ENCODE results near the gene KYNU. TPM values are rescaled to one million over a fixed set of nuclear protein-coding genes. Genes with fewer than 3 reads are reported as not detected.
"Not testable (repeated sequence)": the region's sequence is repeated elsewhere in the genome, so short reads cannot be mapped to it uniquely, and the experiment has no call there.

KYNU gene
- total and polyA plus RNA-seq, 4 experiments from 2014 or later: 0.73 to 1.3 (median 0.85) TPM; not detected in 1

DNA sequence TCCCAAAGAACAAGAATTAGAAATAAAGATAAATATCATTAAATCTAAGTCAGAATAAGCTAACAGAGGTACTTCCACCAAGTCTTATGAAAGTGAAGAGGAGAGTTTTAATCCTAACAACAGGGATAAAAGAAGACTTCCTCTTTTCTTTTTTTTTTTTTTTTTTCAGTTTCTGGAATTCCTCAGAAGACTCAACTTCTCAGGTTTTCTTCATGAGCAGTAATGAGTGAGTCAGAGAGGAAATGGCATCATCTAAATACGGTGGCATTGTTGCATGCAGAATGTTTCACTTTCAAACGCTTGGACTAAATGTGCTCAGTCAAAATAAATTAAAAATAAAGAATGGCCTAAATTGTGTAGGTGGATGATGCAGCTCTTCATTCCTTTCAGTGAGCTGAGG lies 206.2 kb downstream of the KYNU start:
- H3K9me3 Mint-ChIP-seq: no peaks in the 10 kb centered on the region
- H3K36me3 Mint-ChIP-seq: no peaks in the 10 kb centered on the region
- Histone ChIP-seq H3K36me3 (ENCODE audit: insufficient read depth, low read length) (no peaks in the 10 kb centered on the region), H3K4me3 (ENCODE audit: low read length in 2 of 2) (no peak overlapping the region), H3K4me1 (ENCODE audit: insufficient read depth, low read length) (peaks cover 22% of the 10 kb centered on the region), H3K27ac (ENCODE audit: low read depth, low read length) (no peak overlapping the region), H3K9me3 (ENCODE audit: control insufficient read depth in 1 of 2, low read length in 2 of 2) (no peaks in the 10 kb centered on the region), H3K27me3 (ENCODE audit: insufficient read depth, low read length) (no peaks in the 10 kb centered on the region)
- H3K27ac Mint-ChIP-seq: peak overlapping the region in 2 of 7 donors; percentile 8 to 23
- POLR2A ChIA-PET (ENCODE audit: partially characterized antibody): interaction anchor here (1.5 kb wide), 1 partner anchor 45 kb away, joined by 8 read pairs; the partner anchor contains the start of gene ARHGAP15
- H3K27me3 Mint-ChIP-seq: no peaks in the 10 kb centered on the region
- CTCF ChIA-PET (ENCODE audit: partially characterized antibody): interaction anchor here (0.7 to 2.0 kb wide), 7 partner anchors 12 to 175 kb away, joined by 3 to 5 read pairs (median 3); no protein-coding TSS in a partner anchor
- H3K4me1 Mint-ChIP-seq: peaks cover 12 to 21% (median 15%) of the 10 kb centered on the region in 4 donors
- H3K4me3 Mint-ChIP-seq: peak overlapping the region in 6 of 8 donors; percentile 12 to 66 (median 26)
- DNase-seq: no peak
- intact Hi-C loops (cut with micrococcal nuclease): no loop called here

DNA sequence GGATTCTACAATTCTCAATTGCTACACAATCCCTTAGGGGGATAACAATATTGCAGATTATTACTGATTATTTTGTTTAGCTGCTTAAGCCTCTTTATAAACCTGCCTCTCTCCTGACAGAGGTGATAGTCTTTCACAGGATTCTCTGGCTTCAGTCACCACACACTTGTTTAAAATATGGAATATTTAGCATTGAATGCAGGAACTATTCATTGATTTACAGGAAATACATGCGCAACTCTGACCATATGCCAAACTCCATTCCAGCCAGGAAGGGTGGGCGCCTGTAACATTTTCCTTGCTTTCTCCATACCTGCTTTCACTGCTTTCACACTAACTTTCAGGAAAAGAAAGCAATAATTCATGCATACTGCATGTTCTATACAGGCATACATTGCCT lies 207.0 kb downstream of the KYNU start:
- H3K27ac Mint-ChIP-seq: no peak overlapping the region
- Histone ChIP-seq H3K9me3 (ENCODE audit: control insufficient read depth in 1 of 2, low read length in 2 of 2) (no peaks in the 10 kb centered on the region), H3K4me1 (ENCODE audit: insufficient read depth, low read length) (peaks cover 22% of the 10 kb centered on the region), H3K27me3 (ENCODE audit: insufficient read depth, low read length) (no peaks in the 10 kb centered on the region), H3K27ac (ENCODE audit: low read depth, low read length) (no peak overlapping the region), H3K4me3 (ENCODE audit: low read length in 2 of 2) (no peak overlapping the region), H3K36me3 (ENCODE audit: insufficient read depth, low read length) (no peaks in the 10 kb centered on the region)
- H3K9me3 Mint-ChIP-seq: no peaks in the 10 kb centered on the region
- CTCF ChIA-PET (ENCODE audit: partially characterized antibody): interaction anchor here (1.1 to 2.0 kb wide), 3 partner anchors 11 to 178 kb away, joined by 3 to 5 read pairs (median 4); no protein-coding TSS in a partner anchor
- H3K4me1 Mint-ChIP-seq: peaks cover 12 to 21% (median 15%) of the 10 kb centered on the region in 4 donors
- intact Hi-C loops (cut with micrococcal nuclease): no loop called here
- no peak for DNase-seq
- POLR2A ChIA-PET (ENCODE audit: partially characterized antibody): no interaction called here
- no peaks in the 10 kb centered on the region for H3K36me3 Mint-ChIP-seq
- no peaks in the 10 kb centered on the region for H3K27me3 Mint-ChIP-seq
- H3K4me3 Mint-ChIP-seq: peak overlapping the region in 2 of 8 donors; percentile 52 to 66

DNA sequence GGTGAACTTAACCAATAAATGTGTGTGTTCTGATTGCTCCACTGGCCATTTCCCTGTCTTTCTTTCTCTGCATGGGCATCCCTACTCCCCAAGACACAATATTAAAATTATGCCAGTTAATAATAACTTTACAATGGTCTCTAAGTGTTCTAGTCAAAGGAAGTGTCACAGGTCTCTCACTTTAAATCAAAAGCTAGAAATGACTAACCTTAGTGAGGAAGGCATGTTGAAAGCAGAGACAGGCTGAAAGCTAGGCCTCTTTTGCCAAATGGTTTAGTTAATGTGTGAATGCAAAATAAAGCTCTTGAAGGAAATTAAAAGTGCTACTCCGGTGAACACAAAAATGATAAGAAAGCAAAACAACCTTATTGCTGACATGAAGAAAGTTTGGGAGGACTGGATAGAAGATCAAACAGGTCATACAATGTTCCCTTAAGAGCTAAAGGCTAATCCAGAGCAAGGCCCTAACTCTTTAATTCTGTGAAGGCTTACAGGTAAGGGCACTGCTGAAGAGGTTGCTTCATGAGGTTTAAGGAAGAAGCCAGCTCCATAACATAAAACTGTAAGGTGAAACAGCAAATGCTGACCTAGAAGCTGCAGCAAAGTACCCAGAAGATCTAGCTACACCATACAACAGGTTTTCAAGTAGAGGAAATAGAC lies 207.8 kb downstream of the KYNU start:
- CTCF ChIA-PET (ENCODE audit: partially characterized antibody): interaction anchor here (0.6 to 2.0 kb wide), 6 partner anchors 25 to 364 kb away, joined by 3 to 5 read pairs (median 4); no protein-coding TSS in a partner anchor

DNA sequence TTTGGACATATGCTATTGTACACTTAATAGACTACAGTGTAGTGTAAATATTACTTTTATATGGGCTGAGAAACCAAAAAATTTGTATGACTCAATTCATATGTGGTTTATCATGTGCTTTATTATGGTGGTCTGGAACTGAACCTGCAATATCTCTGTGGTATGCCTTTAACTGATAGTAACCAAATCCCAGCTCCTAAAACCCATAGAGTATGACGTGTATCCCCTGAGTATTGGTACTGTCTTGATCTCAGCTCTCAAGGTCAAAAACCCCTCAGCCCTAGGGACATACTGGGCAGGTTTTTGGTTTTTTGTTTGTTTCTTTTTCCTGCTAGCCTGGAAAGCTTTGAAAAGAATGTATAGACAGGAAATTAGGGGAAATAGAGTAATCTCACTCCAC lies 209.6 kb downstream of the KYNU start:
- H3K27ac ChIP-seq (ENCODE audit: low read depth, low read length): no peak overlapping the region
- H3K36me3 ChIP-seq (ENCODE audit: insufficient read depth, low read length): no peaks in the 10 kb centered on the region
- intact Hi-C loops (cut with micrococcal nuclease): no loop called here
- peaks cover 22% of the 10 kb centered on the region for H3K4me1 ChIP-seq (ENCODE audit: insufficient read depth, low read length)
- H3K9me3 Mint-ChIP-seq: no peaks in the 10 kb centered on the region
- no peaks in the 10 kb centered on the region for H3K9me3 ChIP-seq (ENCODE audit: control insufficient read depth in 1 of 2, low read length in 2 of 2)
- H3K27me3 ChIP-seq (ENCODE audit: insufficient read depth, low read length): no peaks in the 10 kb centered on the region
- no peaks in the 10 kb centered on the region for H3K36me3 Mint-ChIP-seq
- ChIA-PET CTCF (ENCODE audit: partially characterized antibody) (no interaction called here), POLR2A (ENCODE audit: partially characterized antibody) (no interaction called here)
- H3K4me3 Mint-ChIP-seq: no peak overlapping the region
- no peaks in the 10 kb centered on the region for H3K27me3 Mint-ChIP-seq
- peaks cover 12 to 21% (median 15%) of the 10 kb centered on the region in 4 donors for H3K4me1 Mint-ChIP-seq
- DNase-seq: no peak
- no peak overlapping the region for H3K27ac Mint-ChIP-seq
- no peak overlapping the region for H3K4me3 ChIP-seq (ENCODE audit: low read length in 2 of 2)

More for the DNA sequence above, 207.8 kb downstream of the KYNU start:
- H3K27me3 ChIP-seq (ENCODE audit: insufficient read depth, low read length): no peaks in the 10 kb centered on the region
- Mint-ChIP-seq H3K4me3 (peak overlapping the region in 2 of 8 donors; percentile 31 to 40), H3K9me3 (no peaks in the 10 kb centered on the region), H3K27ac (peak overlapping the region in 2 of 7 donors; percentile 4 to 34), H3K4me1 (peaks cover 12 to 21% (median 15%) of the 10 kb centered on the region in 4 donors), H3K36me3 (no peaks in the 10 kb centered on the region), H3K27me3 (no peaks in the 10 kb centered on the region)
- H3K4me3 ChIP-seq (ENCODE audit: low read length in 2 of 2): no peak overlapping the region
- DNase-seq: no peak
- peaks cover 22% of the 10 kb centered on the region for H3K4me1 ChIP-seq (ENCODE audit: insufficient read depth, low read length)
- intact Hi-C loops (cut with micrococcal nuclease): no loop called here
- no peak overlapping the region for H3K27ac ChIP-seq (ENCODE audit: low read depth, low read length)
- H3K9me3 ChIP-seq (ENCODE audit: control insufficient read depth in 1 of 2, low read length in 2 of 2): no peaks in the 10 kb centered on the region
- POLR2A ChIA-PET (ENCODE audit: partially characterized antibody): interaction anchor here (1.1 kb wide), 1 partner anchor 174 kb away, joined by 3 read pairs; no protein-coding TSS in a partner anchor
- no peaks in the 10 kb centered on the region for H3K36me3 ChIP-seq (ENCODE audit: insufficient read depth, low read length)

DNA sequence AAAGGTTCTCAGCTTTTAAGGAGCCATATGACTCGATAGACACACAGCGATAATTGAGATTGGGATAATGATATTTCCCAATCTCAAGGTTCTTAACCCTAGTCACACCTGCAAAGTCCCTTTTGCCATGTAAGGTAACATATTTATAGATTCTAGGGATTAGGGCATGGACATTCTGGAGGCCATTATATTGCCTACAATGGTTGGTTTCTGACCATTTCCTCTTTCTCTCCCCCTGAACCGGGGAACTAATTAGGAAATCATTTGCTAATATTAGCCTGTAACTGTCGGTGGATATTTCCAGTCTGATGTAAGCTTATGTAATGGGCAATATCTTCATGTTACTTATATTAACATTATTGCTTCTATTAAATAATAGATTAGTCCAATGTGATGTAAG lies 210.9 kb downstream of the KYNU start:
- Histone ChIP-seq H3K27ac (ENCODE audit: low read depth, low read length) (no peak overlapping the region), H3K4me1 (ENCODE audit: insufficient read depth, low read length) (peaks cover 22% of the 10 kb centered on the region), H3K27me3 (ENCODE audit: insufficient read depth, low read length) (no peaks in the 10 kb centered on the region), H3K36me3 (ENCODE audit: insufficient read depth, low read length) (no peaks in the 10 kb centered on the region), H3K4me3 (ENCODE audit: low read length in 2 of 2) (no peak overlapping the region), H3K9me3 (ENCODE audit: control insufficient read depth in 1 of 2, low read length in 2 of 2) (no peaks in the 10 kb centered on the region)
- no peak overlapping the region for H3K27ac Mint-ChIP-seq
- no peak overlapping the region for H3K4me3 Mint-ChIP-seq
- no peaks in the 10 kb centered on the region for H3K27me3 Mint-ChIP-seq
- H3K36me3 Mint-ChIP-seq: no peaks in the 10 kb centered on the region
- no peak for DNase-seq
- ChIA-PET POLR2A (ENCODE audit: partially characterized antibody) (no interaction called here), CTCF (ENCODE audit: partially characterized antibody) (interaction anchor here (1.1 kb wide), 1 partner anchor 10 kb away, joined by 3 read pairs; no protein-coding TSS in a partner anchor)
- intact Hi-C loops (cut with micrococcal nuclease): no loop called here
- no peaks in the 10 kb centered on the region for H3K9me3 Mint-ChIP-seq
- peaks cover 12 to 21% (median 15%) of the 10 kb centered on the region in 4 donors for H3K4me1 Mint-ChIP-seq

DNA sequence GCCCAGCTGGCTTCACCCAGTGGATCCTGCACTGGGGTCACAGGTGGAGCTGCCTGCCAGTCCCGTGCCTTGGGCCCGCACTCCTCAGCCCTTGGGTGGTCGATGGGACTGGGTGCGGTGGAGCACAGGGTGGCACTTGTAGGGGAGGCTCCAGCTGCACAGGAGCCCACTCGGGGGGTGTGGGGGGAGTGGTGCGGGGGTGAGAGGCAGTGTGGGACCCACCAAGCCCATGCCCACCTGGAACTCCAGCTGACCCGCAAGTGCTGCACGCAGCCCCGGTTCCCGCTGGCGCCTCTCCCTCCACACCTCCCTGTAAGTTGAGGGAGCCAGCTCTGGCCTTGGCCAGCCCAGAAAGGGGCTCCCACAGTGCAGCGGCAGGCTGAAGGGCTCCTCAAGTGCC lies 212.1 kb downstream of the KYNU start:
- peaks cover 9 to 11% (median 10%) of the 10 kb centered on the region in 4 donors for H3K4me1 Mint-ChIP-seq
- H3K27me3 ChIP-seq (ENCODE audit: insufficient read depth, low read length); H3K4me3 Mint-ChIP-seq; H3K36me3 ChIP-seq (ENCODE audit: insufficient read depth, low read length); H3K9me3 Mint-ChIP-seq; H3K4me3 ChIP-seq (ENCODE audit: low read length in 2 of 2); intact Hi-C loops (cut with micrococcal nuclease); H3K27ac Mint-ChIP-seq; H3K9me3 ChIP-seq (ENCODE audit: control insufficient read depth in 1 of 2, low read length in 2 of 2); H3K36me3 Mint-ChIP-seq; H3K27me3 Mint-ChIP-seq; DNase-seq; H3K27ac ChIP-seq (ENCODE audit: low read depth, low read length); POLR2A ChIA-PET (ENCODE audit: partially characterized antibody): not testable (repeated sequence)
- H3K4me1 ChIP-seq (ENCODE audit: insufficient read depth, low read length): peaks cover 14% of the 10 kb centered on the region
- CTCF ChIA-PET (ENCODE audit: partially characterized antibody): interaction anchor here (1.5 kb wide), 1 partner anchor 13 kb away, joined by 3 read pairs; no protein-coding TSS in a partner anchor
